Heart right ventricle (tissue), 16 donors: Measurements from ENCODE around the gene AGGF1. TPM values are rescaled to one million over a fixed set of nuclear protein-coding genes. Genes with fewer than 3 reads are reported as not detected.

Source experiments
- ATAC-seq, 8 donors: fragments of 200-7000 bp; cut with Tn5 transposase; one replicate each; pipeline ENCODE4 v1.9.1; 2020; ENCODE audit warnings: mild to moderate bottlenecking in 8 of 8, moderate library complexity in 8 of 8, moderate number of reproducible peaks in 1 of 8
- DNase-seq, 2 donors: peaks; one replicate each; pipeline ENCODE4 v3.0.0-alpha.2; 2020
- H3K27ac ChIP-seq, 10 donors: fragments of 200-600 bp; sonication (generic) in 2 of 10; one replicate each; pipeline versions ENCODE4 v1.5.0 to v1.8.0; 2020 to 2022; ENCODE audit warnings: mild to moderate bottlenecking in 3 of 10
- H3K27me3 ChIP-seq, 7 donors: fragments of 200-600 bp; one replicate each; pipeline ENCODE4 v1.8.0; 2021 to 2022; ENCODE audit warnings: mild to moderate bottlenecking in 2 of 7
- H3K36me3 ChIP-seq, 9 donors: fragments of 200-600 bp; sonication (generic) in 1 of 9; one replicate each; pipeline versions ENCODE4 v1.5.0 to v1.8.0; 2020 to 2022; ENCODE audit warnings: mild to moderate bottlenecking in 2 of 9
- H3K4me1 ChIP-seq, 9 donors: fragments of 200-600 bp; sonication (generic) in 1 of 9; one replicate each; pipeline versions ENCODE4 v1.5.0 to v1.8.0; 2020 to 2022; ENCODE audit warnings: mild to moderate bottlenecking in 4 of 9
- H3K4me3 ChIP-seq, 10 donors: fragments of 200-600 bp; sonication (generic) in 2 of 10; one replicate each; pipeline versions ENCODE4 v1.5.0 to v1.8.0; 2020 to 2022; ENCODE audit warnings: mild to moderate bottlenecking in 7 of 10, moderate library complexity in 2 of 10
- H3K9me3 ChIP-seq, 11 donors: fragments of 200-600 bp in 10 of 11; sonication (generic) in 2 of 11; one replicate each; pipeline versions ENCODE4 v1.5.0 to v1.8.0; 2013 to 2022; ENCODE audit warnings: mild to moderate bottlenecking in 2 of 11, control low read depth in 1 of 11, moderate library complexity in 1 of 11
- CTCF ChIP-seq, 9 donors: fragments of 200-600 bp; sonication (generic) in 2 of 9; IDR thresholded peaks; one replicate each; pipeline versions ENCODE4 v1.5.0 to v1.8.0; 2021 to 2022; ENCODE audit warnings: antibody characterized with exemption in 9 of 9, mild to moderate bottlenecking in 5 of 9, moderate library complexity in 1 of 9
- WGBS, 2 donors: extraction: QIAGEN DNeasy Blood & Tissue Kit; methylation state at CpG; one replicate each; pipeline ENCODE4 v1.1.7; 2013; ENCODE audit warnings: inconsistent platforms in 1 of 2; 5-methylcytosine and 5-hydroxymethylcytosine counted together
- intact Hi-C, 10 donors: fragments of 100-400 bp; cut with DNase I; formaldehyde crosslinking; loops; one replicate each; pipeline versions ENCODE4 v1.11.1 to v1.14.2; 2022
- polyA plus RNA-seq, 2 donors: library from polyadenylated mRNA; stranded (reverse); fragments of 200-250 nt; gene quantifications; one replicate each; pipeline ENCODE4 v1.2.3, GENCODE V29; 2013
- total RNA-seq, 10 donors: library from RNA; stranded (reverse); fragmentation: NEBNext Ultra II Directional in 3 of 10; extraction: Animal tissue kit (Norgen Biotek cat#: 25700) in 3 of 10; gene quantifications; one replicate each; pipeline versions ENCODE4 v1.2.1 to v1.2.4, GENCODE V29; 2021 to 2023
- donor health status: Arrhythmogenic right ventricular cardiomyopathy.
- donor health status: ischemic (EF 13 %, LVEDD 7.1; RV severe dilation, severe dysfunction).
- donor health status: healthy with polysubstance abuse.
- donor health status: DM: no; HTN: yes; CAD: no.
- donor health status: DM: no; HTN: no; CAD: no.
- donor health status: ischemic (EF 25% LVEDD 6.9; RV normal size, moderate dysfunction).
- donor health status: ischemic (EF 25% LVEDD 5.7; RV mildly dilated, moderate dysfunction).
- donor health status: healthy.
- donor health status: DM: yes; HTN: yes; CAD: no.
- donor health status: Ischemic cardiomyopathy.
- donor health status: ischemic (EF 35%, LVEDD 5.7; RV mildly dilated, moderate dysfunction).
- donor health status: nonischemic (EF 11% LVEDD 7.7; RV severe dilation, severe dysfunction).
- donor health status: DM: yes; HTN: yes; CAD: no.
- donor health status: PGD.
- donor health status: ischemic (EF 29% LVEDD 5.4; RV normal size, mild dysfunction).
- donor health status: nonischemic (EF 23%, LVEDD 6.1; RV moderate dilation, normal function).

The AGGF1 gene
- total and polyA plus RNA-seq, 12 donors = 7.3 to 20.6 (median 15.7) TPM

GRCh38 chr5:77033338-77033737 lies 3.1 kb downstream of the AGGF1 start:
- H3K4me1 ChIP-seq = peaks cover 0 to 31% (median 19%) of the 10 kb centered on the region in 9 donors
- peaks cover 0 to 47% (median 29%) of the 10 kb centered on the region in 9 donors for H3K36me3 ChIP-seq
- WGBS, 2 donors = 94% methylated on average over 5 of the region's 5 CpGs
- peaks cover 0 to 14% (median 0%) of the 10 kb centered on the region in 11 donors for H3K9me3 ChIP-seq
- no peak overlapping the region for H3K27ac ChIP-seq
- ATAC-seq = no peak
- H3K27me3 ChIP-seq = no peaks in the 10 kb centered on the region
- intact Hi-C loops = loop anchor here in 2 of 10 donors (5.0 kb wide), 2 partner anchors 54 to 166 kb away; partner anchors contain the start of gene ZBED3 (in 1 of the 2)
- H3K4me3 ChIP-seq = no peak overlapping the region
- TF ChIP-seq CTCF (IDR thresholded peaks at IDR 0.05) = no peak
- DNase-seq = no peak

- Histone ChIP-seq H3K9me3 (no peaks in the 10 kb centered on the region), H3K27ac (no peak overlapping the region), H3K27me3 (no peaks in the 10 kb centered on the region), H3K4me1 (peaks cover 0 to 24% (median 13%) of the 10 kb centered on the region in 9 donors), H3K4me3 (no peak overlapping the region), H3K36me3 (peaks cover 0 to 73% (median 41%) of the 10 kb centered on the region in 9 donors)
- TF ChIP-seq CTCF (IDR thresholded peaks at IDR 0.05) = no peak
- intact Hi-C loops = no loop called here
- no peak for DNase-seq
- 88 to 95% methylated on average over 1 of the region's 1 CpG for WGBS, 2 donors
- ATAC-seq = no peak
Observed at GRCh38 chr5:77035950-77036349, 5.7 kb downstream of the AGGF1 start.

- DNase-seq (no peak), ATAC-seq (no peak)
- no peaks in the 10 kb centered on the region for H3K27me3 ChIP-seq
- intact Hi-C loops = no loop called here
- H3K9me3 ChIP-seq = no peaks in the 10 kb centered on the region
- H3K4me3 ChIP-seq = no peak overlapping the region
- H3K27ac ChIP-seq = no peak overlapping the region
- WGBS, 2 donors = 94 to 100% methylated on average over 1 of the region's 1 CpG
- peaks cover 0 to 75% (median 20%) of the 10 kb centered on the region in 9 donors for H3K36me3 ChIP-seq
- TF ChIP-seq CTCF (IDR thresholded peaks at IDR 0.05) = no peak
- H3K4me1 ChIP-seq = no peaks in the 10 kb centered on the region
Observed at GRCh38 chr5:77046416-77047073, 16.3 kb downstream of the AGGF1 start.

GRCh38 chr5:77064040-77064439 lies 33.8 kb downstream of the AGGF1 start:
- H3K9me3 ChIP-seq = no peaks in the 10 kb centered on the region
- no peak for TF ChIP-seq CTCF (IDR thresholded peaks at IDR 0.05)
- no peak for ATAC-seq
- no peak overlapping the region for H3K4me3 ChIP-seq
- peaks cover 0 to 99% (median 38%) of the 10 kb centered on the region in 9 donors for H3K36me3 ChIP-seq
- peaks cover 0 to 31% (median 0%) of the 10 kb centered on the region in 9 donors for H3K4me1 ChIP-seq
- H3K27ac ChIP-seq = no peak overlapping the region
- no peaks in the 10 kb centered on the region for H3K27me3 ChIP-seq
- 79 to 91% methylated on average over 3 of the region's 3 CpGs for WGBS, 2 donors
- intact Hi-C loops = no loop called here
- DNase-seq = no peak
